IPS-NIHi7 (cell line): Measurements from ENCODE around the gene MPLKIP.
A peak's percentile ranks its signal among the peaks of the same experiment; 100 is the strongest.
"Not testable (repeated sequence)": the region's sequence is repeated elsewhere in the genome, so short reads cannot be mapped to it uniquely, and the experiment has no call there.

Experiments used
- DNase-seq: peaks from one replicate; pipeline ENCODE4 v3.0.0; 2012; ENCODE audit warnings: mixed read lengths; ENCODE audit errors: extremely low spot score

Gene MPLKIP

GRCh38 chr7:40133561-40134427, 628 bp downstream of the MPLKIP start:
- peak; percentile 74 for DNase-seq

- no peak for DNase-seq
Measured at GRCh38 chr7:40122940-40123254, 11.5 kb downstream of the MPLKIP start.

GRCh38 chr7:40122100-40122939, 12.1 kb downstream of the MPLKIP start:
- not testable (repeated sequence) for DNase-seq

- DNase-seq = peak; percentile 28
Measured at GRCh38 chr7:40120020-40120419, 14.4 kb downstream of the MPLKIP start.

- DNase-seq = not testable (repeated sequence)
Measured at GRCh38 chr7:40118201-40118600, 16.2 kb downstream of the MPLKIP start.

GRCh38 chr7:40117199-40117598, 17.2 kb downstream of the MPLKIP start:
- not testable (repeated sequence) for DNase-seq

GRCh38 chr7:40115936-40116335, 18.5 kb downstream of the MPLKIP start:
- DNase-seq = no peak

- DNase-seq = no peak
Measured at GRCh38 chr7:40105879-40106473, 28.4 kb downstream of the MPLKIP start.

- DNase-seq = no peak
Measured at GRCh38 chr7:40102897-40103296, 31.5 kb downstream of the MPLKIP start.

GRCh38 chr7:40101201-40101600, 33.2 kb downstream of the MPLKIP start:
- no peak for DNase-seq

GRCh38 chr7:40099837-40100236, 34.6 kb downstream of the MPLKIP start:
- no peak for DNase-seq

GRCh38 chr7:40098810-40099209, 35.6 kb downstream of the MPLKIP start:
- no peak for DNase-seq

- no peak for DNase-seq
Measured at GRCh38 chr7:40097728-40098127, 36.7 kb downstream of the MPLKIP start.

- peak; percentile 10 for DNase-seq
Measured at GRCh38 chr7:40095695-40096327, 38.6 kb downstream of the MPLKIP start.

- no peak for DNase-seq
Measured at GRCh38 chr7:40095230-40095629, 39.2 kb downstream of the MPLKIP start.

- no peak for DNase-seq
Measured at GRCh38 chr7:40093631-40094350, 40.6 kb downstream of the MPLKIP start.

GRCh38 chr7:40092182-40092581, 42.2 kb downstream of the MPLKIP start:
- no peak for DNase-seq

- DNase-seq = no peak
Measured at GRCh38 chr7:40077849-40078248, 56.6 kb downstream of the MPLKIP start.
